HS-27A (cell line): ENCODE data around the gene ACVRL1.

Experiments used
- DNase-seq: peaks from one replicate; pipeline ENCODE4 v3.0.0-alpha.2; 2012; ENCODE audit warnings: low read depth, missing footprints

ACVRL1 gene

GRCh38 chr12:51907083-51907855 is at the start of gene ACVRL1:
Gene ACVRL1, plus strand, starts transcription at chr12:51907504. Its CDS starts 4,971 bp downstream, at chr12:51912475.
- DNase-seq: no peak

- DNase-seq: no peak
Observed at GRCh38 chr12:51860986-51861385, 46.3 kb upstream of the ACVRL1 start.

GRCh38 chr12:51862947-51863346 is 44.4 kb upstream of the ACVRL1 start:
- DNase-seq: no peak

- no peak for DNase-seq
Observed at GRCh38 chr12:51863363-51863932, 43.9 kb upstream of the ACVRL1 start.

- DNase-seq: no peak
Observed at GRCh38 chr12:51863933-51864832, 43.1 kb upstream of the ACVRL1 start.

- DNase-seq: no peak
Observed at GRCh38 chr12:51864833-51865670, 42.3 kb upstream of the ACVRL1 start.

- no peak for DNase-seq
Observed at GRCh38 chr12:51865757-51866270, 41.5 kb upstream of the ACVRL1 start.

- DNase-seq: no peak
Observed at GRCh38 chr12:51866324-51866723, 41.0 kb upstream of the ACVRL1 start.

GRCh38 chr12:51866762-51867161 is 40.5 kb upstream of the ACVRL1 start:
- no peak for DNase-seq

- no peak for DNase-seq
Observed at GRCh38 chr12:51867371-51867770, 39.9 kb upstream of the ACVRL1 start.

GRCh38 chr12:51867796-51868428 is 39.4 kb upstream of the ACVRL1 start:
- no peak for DNase-seq

GRCh38 chr12:51868821-51869495 is 38.3 kb upstream of the ACVRL1 start:
- DNase-seq: no peak

GRCh38 chr12:51869496-51869865 is 37.8 kb upstream of the ACVRL1 start:
- no peak for DNase-seq

- DNase-seq: no peak
Observed at GRCh38 chr12:51869931-51870330, 37.4 kb upstream of the ACVRL1 start.

- no peak for DNase-seq
Observed at GRCh38 chr12:51870504-51870903, 36.8 kb upstream of the ACVRL1 start.

GRCh38 chr12:51871126-51871525 is 36.2 kb upstream of the ACVRL1 start:
- no peak for DNase-seq

- DNase-seq: no peak
Observed at GRCh38 chr12:51871918-51872688, 35.2 kb upstream of the ACVRL1 start.

- DNase-seq: no peak
Observed at GRCh38 chr12:51872689-51872981, 34.7 kb upstream of the ACVRL1 start.

- no peak for DNase-seq
Observed at GRCh38 chr12:51873251-51873994, 33.9 kb upstream of the ACVRL1 start.
